Activated CD8-positive, alpha-beta memory T cell treated with anti-CD3 and anti-CD28 coated beads for 4 hours (primary cell): Measurements from ENCODE around the gene TBCA.
A peak's percentile ranks its signal among the peaks of the same experiment; 100 is the strongest.

Experiments used
- DNase-seq, 2 donors: peaks; one replicate each; pipeline ENCODE4 v3.0.0-alpha.2; 2020; ENCODE audit warnings: low read depth in 2 of 2

TBCA gene

GRCh38 chr5:77775790-77776553 is at the start of gene TBCA:
Gene TBCA, minus strand, starts transcription at chr5:77776339. Its CDS starts 82 bp downstream, at chr5:77776257.
- peak; percentile 79 to 85 for DNase-seq

GRCh38 chr5:77824981-77825380 is 48.8 kb upstream of the TBCA start:
- DNase-seq: no peak

GRCh38 chr5:77816686-77817085 is 40.5 kb upstream of the TBCA start:
- DNase-seq: no peak

- DNase-seq: no peak
These were observed 36.9 kb upstream of the TBCA start for GRCh38 chr5:77812926-77813589.

GRCh38 chr5:77806213-77806843 is 30.2 kb upstream of the TBCA start:
- no peak for DNase-seq

GRCh38 chr5:77798456-77798855 is 22.3 kb upstream of the TBCA start:
- DNase-seq: no peak

- DNase-seq: no peak
These were observed 21.0 kb upstream of the TBCA start for GRCh38 chr5:77797136-77797535.

GRCh38 chr5:77795846-77796245 is 19.7 kb upstream of the TBCA start:
- no peak for DNase-seq

- no peak for DNase-seq
These were observed 19.1 kb upstream of the TBCA start for GRCh38 chr5:77795268-77795667.

- DNase-seq: no peak
These were observed 15.8 kb upstream of the TBCA start for GRCh38 chr5:77791926-77792325.

GRCh38 chr5:77791356-77791755 is 15.2 kb upstream of the TBCA start:
- no peak for DNase-seq

GRCh38 chr5:77785229-77785628 is 9.1 kb upstream of the TBCA start:
- no peak for DNase-seq

- DNase-seq: no peak
These were observed 8.6 kb upstream of the TBCA start for GRCh38 chr5:77784735-77785134.

- no peak for DNase-seq
These were observed 4.9 kb upstream of the TBCA start for GRCh38 chr5:77781076-77781475.

- DNase-seq: no peak
These were observed 2.8 kb upstream of the TBCA start for GRCh38 chr5:77778881-77779438.

- DNase-seq: no peak
These were observed 2.3 kb upstream of the TBCA start for GRCh38 chr5:77778398-77778797.

GRCh38 chr5:77777911-77778310 is 1.8 kb upstream of the TBCA start:
- no peak for DNase-seq

- no peak for DNase-seq
These were observed 1.2 kb upstream of the TBCA start for GRCh38 chr5:77777281-77777892.

GRCh38 chr5:77776554-77777206 is 541 bp upstream of the TBCA start:
- DNase-seq: no peak

GRCh38 chr5:77774981-77775789 is 954 bp downstream of the TBCA start:
- peak in 1 of 2 donors; percentile 2 for DNase-seq
